Effector memory CD4-positive, alpha-beta T cell (primary cell): ENCODE measurements around the gene PALM3.

ENCODE experiments used
- DNase-seq, 3 donors: peaks; one replicate each; pipeline ENCODE4 v3.0.0-alpha.2; 2020
- H3K27ac ChIP-seq: 2 replicates; pipeline ENCODE4 v1.7.0; 2013; ENCODE audit warnings: mild to moderate bottlenecking, low read length, moderate library complexity; ENCODE audit not compliant: insufficient read depth, poor library complexity, severe bottlenecking
- H3K27me3 ChIP-seq: replicated peaks from 2 replicates; pipeline ENCODE4 v1.7.0; 2013; ENCODE audit warnings: mild to moderate bottlenecking, low read length; ENCODE audit not compliant: insufficient read depth, control insufficient read depth, poor library complexity, severe bottlenecking
- H3K36me3 ChIP-seq: 2 replicates; pipeline ENCODE4 v1.7.0; 2013; ENCODE audit warnings: mild to moderate bottlenecking, low read length, moderate library complexity; ENCODE audit not compliant: control insufficient read depth, insufficient read depth
- H3K4me1 ChIP-seq: 2 replicates; pipeline ENCODE4 v1.7.0; 2013; ENCODE audit warnings: low read length, mild to moderate bottlenecking; ENCODE audit not compliant: control insufficient read depth, insufficient read depth, poor library complexity, severe bottlenecking
- H3K4me3 ChIP-seq: 2 replicates; pipeline ENCODE4 v1.7.0; 2013; ENCODE audit warnings: low read length, low read depth, mild to moderate bottlenecking; ENCODE audit not compliant: insufficient read depth, poor library complexity, severe bottlenecking
- H3K9me3 ChIP-seq: 2 replicates; pipeline ENCODE4 v1.7.0; 2013; ENCODE audit warnings: mild to moderate bottlenecking, low read length, moderate library complexity; ENCODE audit not compliant: control insufficient read depth

PALM3 gene

DNA sequence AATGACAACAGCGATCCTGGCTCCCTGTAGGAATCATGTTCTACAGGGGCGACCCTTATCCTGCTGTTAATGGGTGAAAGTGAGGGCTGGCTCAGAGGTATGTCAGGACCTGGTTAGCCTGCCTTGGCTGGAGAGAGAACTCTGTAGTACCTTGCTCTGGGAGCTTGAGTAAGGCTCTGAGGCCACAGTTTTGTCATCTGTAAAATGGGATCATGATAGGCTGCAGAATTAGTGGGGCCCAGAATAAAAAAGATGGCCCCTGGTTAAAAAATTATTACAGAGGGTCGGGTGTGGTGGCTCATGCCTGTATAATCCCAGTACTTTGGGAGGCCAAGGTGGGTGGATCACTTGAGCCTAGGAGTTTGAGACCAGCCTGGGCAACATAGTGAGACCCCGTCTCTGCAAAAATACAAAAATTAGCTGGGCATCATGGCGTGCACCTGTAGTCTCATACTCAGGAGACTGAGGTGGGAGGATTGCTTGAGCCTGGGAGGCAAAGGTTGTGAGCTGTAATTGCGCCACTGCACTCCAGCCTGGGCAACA, 39.2 kb upstream of the PALM3 start:
- no peaks in the 10 kb centered on the region for H3K27me3 ChIP-seq
- H3K4me3 ChIP-seq = no peak overlapping the region
- peaks cover 33% of the 10 kb centered on the region for H3K36me3 ChIP-seq
- DNase-seq = no peak
- H3K27ac ChIP-seq = no peak overlapping the region
- no peaks in the 10 kb centered on the region for H3K4me1 ChIP-seq
- no peaks in the 10 kb centered on the region for H3K9me3 ChIP-seq

DNA sequence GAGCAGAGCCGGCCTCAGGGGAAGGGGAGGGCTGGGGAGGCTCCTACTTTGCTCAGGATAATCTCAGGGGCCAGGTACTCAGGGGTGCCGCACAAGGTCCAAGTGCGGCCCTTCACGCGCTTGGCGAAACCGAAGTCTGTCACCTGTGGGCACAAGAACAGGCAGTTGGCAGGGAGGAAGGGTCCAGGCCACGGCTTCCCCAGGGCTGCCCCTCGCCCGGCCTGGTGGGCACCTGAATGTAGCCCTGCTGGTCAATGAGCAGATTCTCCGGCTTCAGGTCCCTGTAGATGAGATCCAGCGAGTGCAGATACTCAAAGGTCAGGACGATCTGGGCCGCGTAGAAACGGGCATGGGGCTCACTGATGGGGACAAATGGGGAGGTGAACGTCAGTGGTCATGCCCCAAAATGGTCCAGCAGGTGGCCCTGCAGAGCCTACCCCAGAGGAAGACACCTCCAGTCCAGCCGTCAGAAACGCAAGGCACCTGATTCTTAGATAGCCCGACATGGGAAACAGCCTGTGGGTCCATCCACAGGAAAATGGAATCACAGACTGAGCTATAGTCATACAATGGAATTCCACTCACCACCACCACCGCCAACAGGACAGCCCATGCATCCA, 35.8 kb upstream of the PALM3 start:
- Histone ChIP-seq H3K36me3 (peaks cover 18% of the 10 kb centered on the region), H3K27ac (no peak overlapping the region), H3K4me3 (no peak overlapping the region), H3K27me3 (no peaks in the 10 kb centered on the region), H3K4me1 (no peaks in the 10 kb centered on the region), H3K9me3 (no peaks in the 10 kb centered on the region)
- DNase-seq = no peak

DNA sequence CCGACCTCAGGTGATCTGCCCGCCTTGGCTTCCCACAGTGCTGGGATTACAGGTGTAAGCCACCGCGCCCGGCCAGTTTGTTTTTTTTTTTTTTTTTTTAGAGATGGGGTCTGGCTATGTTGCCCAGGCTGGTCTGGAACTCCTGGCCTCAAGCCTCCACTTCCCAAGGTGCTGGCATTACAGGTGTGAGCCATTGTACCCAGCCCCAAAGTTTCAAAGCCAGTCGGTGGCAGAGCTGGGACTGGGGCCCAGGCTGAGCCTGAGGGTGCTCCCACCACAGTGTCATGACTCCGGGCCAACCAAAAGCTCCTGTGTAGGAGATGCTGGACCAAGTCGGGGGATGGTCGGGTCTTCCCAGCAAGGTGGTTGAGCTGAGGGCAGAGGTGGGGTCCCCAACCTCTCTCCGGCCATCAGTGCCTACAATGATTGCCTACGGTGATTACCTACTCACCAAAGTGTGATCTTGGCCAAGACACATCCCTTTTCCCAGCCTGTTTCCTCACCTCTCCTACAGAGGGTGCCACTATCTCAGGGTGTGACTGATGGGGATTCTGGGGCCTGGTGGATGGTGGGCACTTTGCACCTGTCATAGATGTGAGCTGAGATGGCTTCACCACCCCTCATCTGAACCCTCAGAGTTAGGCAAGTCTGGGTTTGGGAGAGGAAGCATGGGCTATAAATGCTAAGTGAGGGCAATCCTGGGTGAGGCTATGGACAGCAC, 34.6 kb upstream of the PALM3 start:
- Histone ChIP-seq H3K4me3 (no peak overlapping the region), H3K27ac (no peak overlapping the region), H3K4me1 (no peaks in the 10 kb centered on the region), H3K36me3 (peaks cover 11% of the 10 kb centered on the region), H3K27me3 (no peaks in the 10 kb centered on the region), H3K9me3 (no peaks in the 10 kb centered on the region)
- no peak for DNase-seq

- Histone ChIP-seq H3K27ac (no peak overlapping the region), H3K4me3 (no peak overlapping the region), H3K27me3 (no peaks in the 10 kb centered on the region), H3K36me3 (peaks cover 8% of the 10 kb centered on the region), H3K9me3 (no peaks in the 10 kb centered on the region), H3K4me1 (no peaks in the 10 kb centered on the region)
- DNase-seq = no peak
Measured at GRCh38 chr19:14094854-14095253, 33.0 kb upstream of the PALM3 start.

DNA sequence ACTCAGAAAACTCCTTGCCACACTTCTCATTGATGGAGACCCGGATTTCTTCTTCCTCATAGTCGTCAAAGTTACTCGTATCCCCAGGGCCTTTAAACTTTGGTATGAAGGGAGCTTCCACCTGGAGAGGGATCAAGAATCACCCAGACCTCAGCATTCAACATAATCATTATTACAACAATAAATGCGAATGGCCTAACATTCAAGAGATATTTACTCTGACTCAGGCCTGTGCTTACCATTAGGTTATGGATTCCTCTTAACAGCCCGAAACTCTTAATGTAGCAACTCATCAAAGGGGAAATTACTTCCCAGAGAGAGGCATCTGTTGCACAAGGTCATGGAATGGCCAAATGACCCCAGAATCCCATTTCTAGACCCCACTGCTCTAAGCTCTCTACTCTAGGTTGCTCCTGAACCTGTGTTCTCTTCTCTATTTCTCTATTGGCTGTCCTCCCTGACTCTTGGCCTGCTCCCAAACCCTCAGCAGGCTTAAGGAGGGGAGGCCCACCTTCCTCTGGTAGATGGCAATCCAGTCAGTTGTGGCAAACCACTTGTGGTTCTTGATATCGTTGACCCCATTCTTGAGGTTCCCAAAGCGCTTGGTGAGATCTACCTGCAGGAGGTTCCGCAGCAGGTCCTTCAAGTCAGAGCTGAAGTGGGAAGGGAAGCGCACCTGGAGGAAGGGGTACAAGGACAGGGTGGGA, 31.4 kb upstream of the PALM3 start:
- DNase-seq = no peak
- H3K9me3 ChIP-seq = no peaks in the 10 kb centered on the region
- peaks cover 11% of the 10 kb centered on the region for H3K36me3 ChIP-seq
- H3K4me3 ChIP-seq = no peak overlapping the region
- no peaks in the 10 kb centered on the region for H3K27me3 ChIP-seq
- H3K4me1 ChIP-seq = no peaks in the 10 kb centered on the region
- no peak overlapping the region for H3K27ac ChIP-seq

GRCh38 chr19:14091813-14092462, 30.1 kb upstream of the PALM3 start:
- no peak for DNase-seq
- H3K4me1 ChIP-seq = no peaks in the 10 kb centered on the region
- peak overlapping the region; percentile 77 for H3K27ac ChIP-seq
- no peaks in the 10 kb centered on the region for H3K27me3 ChIP-seq
- peaks cover 7% of the 10 kb centered on the region for H3K36me3 ChIP-seq
- no peaks in the 10 kb centered on the region for H3K9me3 ChIP-seq
- peak overlapping the region; percentile 77 for H3K4me3 ChIP-seq

DNA sequence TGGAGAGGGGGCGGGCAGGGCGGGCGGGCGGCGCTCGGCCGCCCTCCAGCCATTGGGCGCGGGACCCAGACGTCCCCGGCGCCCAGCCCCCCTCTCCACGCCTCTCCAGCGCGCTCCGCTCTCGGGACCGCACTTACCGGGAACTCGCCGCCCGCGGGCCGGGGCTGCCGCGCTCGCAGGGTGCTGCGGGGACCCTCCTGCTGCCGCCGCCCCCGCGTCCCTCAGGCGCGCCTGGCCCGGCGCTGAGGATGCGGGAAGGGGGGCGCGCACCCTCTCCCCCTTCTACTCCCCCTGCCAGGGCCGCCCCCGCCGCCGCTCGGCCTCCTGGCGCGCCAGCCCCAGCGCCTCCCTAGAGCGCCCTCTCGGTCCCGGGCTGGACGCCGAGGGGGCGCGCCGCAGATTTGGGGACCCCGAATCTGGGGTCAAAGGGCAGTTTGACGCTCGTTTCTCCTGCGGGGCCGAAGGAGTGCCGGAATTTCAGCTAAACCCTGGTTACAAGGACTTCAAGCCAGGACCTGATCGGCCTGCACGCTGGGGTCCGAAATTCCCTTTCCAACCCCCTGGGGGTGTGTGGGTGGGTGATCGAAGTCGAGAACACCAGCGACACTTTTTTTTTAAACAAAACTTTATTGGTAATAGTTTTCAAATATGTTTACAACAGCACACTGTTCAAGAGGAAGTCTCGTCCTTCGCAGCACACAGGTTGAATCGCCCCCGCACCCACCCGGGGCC, 29.4 kb upstream of the PALM3 start:
- no peaks in the 10 kb centered on the region for H3K4me1 ChIP-seq
- DNase-seq = peak in 1 of 3 donors; percentile 47

GRCh38 chr19:14090509-14091080, 28.7 kb upstream of the PALM3 start, which contains the start of gene SAMD1:
SAMD1 (minus strand) TSS chr19:14090751.
- Histone ChIP-seq H3K4me1 (no peaks in the 10 kb centered on the region), H3K27me3 (no peaks in the 10 kb centered on the region), H3K9me3 (no peaks in the 10 kb centered on the region), H3K36me3 (peaks cover 5% of the 10 kb centered on the region), H3K27ac (peak within 1 kb of the TSS; percentile 77), H3K4me3 (peak within 1 kb of the TSS; percentile 77)
- peak; percentile 75 to 83 (median 78) for DNase-seq

More for the DNA sequence above, 29.4 kb upstream of the PALM3 start:
- Histone ChIP-seq H3K36me3 (peaks cover 5% of the 10 kb centered on the region), H3K27me3 (no peaks in the 10 kb centered on the region), H3K4me3 (peak overlapping the region; percentile 77), H3K9me3 (no peaks in the 10 kb centered on the region), H3K27ac (peak overlapping the region; percentile 77)
